Large intestine (tissue), 3 donors: ENCODE results near the gene POU6F1. TPM values are rescaled to one million over a fixed set of nuclear protein-coding genes. Genes with fewer than 3 reads are reported as not detected.
"Not testable (repeated sequence)": the region's sequence is repeated elsewhere in the genome, so short reads cannot be mapped to it uniquely, and the experiment has no call there.

Experiments used
- DNase-seq, 2 donors: peaks; one replicate each; pipeline versions ENCODE4 v3.0.0 to v3.0.0-alpha.2; 2013
- H3K27ac ChIP-seq: one replicate; pipeline ENCODE4 v1.5.1; 2013; ENCODE audit warnings: low read length
- H3K27me3 ChIP-seq: 2 replicates; pipeline ENCODE4 v1.6.1; 2013; ENCODE audit warnings: low read length; ENCODE audit not compliant: control insufficient read depth, insufficient read depth
- H3K36me3 ChIP-seq: 2 replicates; pipeline ENCODE4 v1.6.1; 2013; ENCODE audit warnings: low read length; ENCODE audit not compliant: control insufficient read depth, insufficient read depth
- H3K4me1 ChIP-seq: one replicate; pipeline ENCODE4 v1.6.1; 2013; ENCODE audit warnings: low read length; ENCODE audit not compliant: control insufficient read depth, insufficient read depth
- H3K4me3 ChIP-seq: one replicate; pipeline ENCODE4 v1.5.1; 2013; ENCODE audit warnings: low read length
- H3K9me3 ChIP-seq: one replicate; pipeline ENCODE4 v1.6.1; 2013; ENCODE audit warnings: mild to moderate bottlenecking, low read depth, low read length, moderate library complexity; ENCODE audit not compliant: control insufficient read depth
- WGBS: methylation state at CpG from one replicate; pipeline ENCODE4 v1.1.5; 2013; ENCODE audit warnings: low lambda C conversion rate; ENCODE audit not compliant: insufficient coverage; 5-methylcytosine and 5-hydroxymethylcytosine counted together
- polyA plus RNA-seq: library from polyadenylated mRNA; unstranded; fragments of 120-200 nt; gene quantifications from one replicate; pipeline ENCODE4 v1.2.1, GENCODE V29; 2013

POU6F1 gene
- polyA plus RNA-seq, 1 donor, result 6.8 TPM

DNA sequence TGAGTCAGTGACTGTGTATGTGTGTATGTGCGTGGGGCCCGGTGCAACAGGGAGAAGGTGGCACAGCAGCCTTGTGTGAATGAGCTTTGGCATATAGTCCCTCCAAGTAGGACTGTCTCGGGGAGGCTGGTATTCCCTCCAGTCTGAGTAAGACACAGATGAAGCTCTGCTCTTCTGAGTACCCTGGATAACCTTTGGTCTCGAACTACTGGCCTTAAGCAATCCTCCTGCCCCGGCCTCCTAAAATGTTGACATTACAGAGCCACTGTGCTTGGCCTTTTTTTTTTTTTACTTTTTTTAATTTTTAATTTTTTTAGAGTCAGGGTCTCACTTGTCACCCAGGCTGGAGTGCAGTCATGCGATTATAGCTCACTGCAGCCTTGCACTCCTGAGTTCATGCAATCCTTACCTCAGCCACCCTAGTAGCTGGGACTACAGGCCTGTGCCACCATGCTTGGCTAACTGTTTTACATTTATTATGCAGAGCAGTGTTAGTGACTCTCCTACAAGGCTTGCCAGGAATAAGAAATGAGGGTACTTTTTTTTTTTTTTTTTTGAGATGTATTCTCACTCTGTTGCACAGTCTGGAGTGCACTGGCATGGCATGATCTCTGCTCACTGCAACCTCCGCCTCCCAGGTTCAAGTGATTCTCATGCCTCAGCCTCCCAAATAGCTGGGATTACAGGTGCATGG is 11.4 kb upstream of the POU6F1 start:
- no peak for DNase-seq
- H3K27me3 ChIP-seq, result no peaks in the 10 kb centered on the region
- no peak overlapping the region for H3K27ac ChIP-seq
- no peaks in the 10 kb centered on the region for H3K9me3 ChIP-seq
- H3K36me3 ChIP-seq, result no peaks in the 10 kb centered on the region
- no peak overlapping the region for H3K4me3 ChIP-seq
- 90% methylated on average over 2 of the region's 7 CpGs for WGBS
- H3K4me1 ChIP-seq, result no peaks in the 10 kb centered on the region

DNA sequence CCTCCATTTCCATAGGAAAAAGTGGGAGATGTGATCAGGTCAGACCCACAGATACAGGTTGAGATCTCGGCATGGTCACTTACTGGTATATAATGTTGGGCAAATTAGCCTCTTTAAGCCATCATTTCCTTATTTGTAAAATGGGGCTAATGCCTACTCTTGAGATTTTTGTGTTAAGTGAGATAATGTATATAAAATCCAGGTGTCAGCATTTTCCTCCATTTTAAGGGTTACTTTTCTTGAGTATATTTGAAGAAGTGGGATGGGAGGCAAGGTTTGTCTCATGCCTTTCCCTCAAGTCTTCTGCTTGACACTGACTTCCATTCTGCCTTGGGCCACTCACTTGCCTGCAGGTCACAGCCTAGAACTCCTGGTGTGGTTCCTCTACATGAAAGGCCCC is 10.1 kb upstream of the POU6F1 start:
- WGBS, result no CpG with 5 or more reads among the region's 1 CpG
- Histone ChIP-seq H3K9me3 (no peaks in the 10 kb centered on the region), H3K27me3 (no peaks in the 10 kb centered on the region), H3K36me3 (no peaks in the 10 kb centered on the region), H3K4me1 (no peaks in the 10 kb centered on the region), H3K4me3 (no peak overlapping the region), H3K27ac (no peak overlapping the region)
- DNase-seq, result no peak

- not testable (repeated sequence) for H3K9me3 ChIP-seq, H3K4me1 ChIP-seq, H3K27me3 ChIP-seq, DNase-seq, H3K27ac ChIP-seq, H3K4me3 ChIP-seq, H3K36me3 ChIP-seq
- 80% methylated on average over 1 of the region's 5 CpGs for WGBS
These were observed 9.2 kb upstream of the POU6F1 start for GRCh38 chr12:51227112-51227511.

DNA sequence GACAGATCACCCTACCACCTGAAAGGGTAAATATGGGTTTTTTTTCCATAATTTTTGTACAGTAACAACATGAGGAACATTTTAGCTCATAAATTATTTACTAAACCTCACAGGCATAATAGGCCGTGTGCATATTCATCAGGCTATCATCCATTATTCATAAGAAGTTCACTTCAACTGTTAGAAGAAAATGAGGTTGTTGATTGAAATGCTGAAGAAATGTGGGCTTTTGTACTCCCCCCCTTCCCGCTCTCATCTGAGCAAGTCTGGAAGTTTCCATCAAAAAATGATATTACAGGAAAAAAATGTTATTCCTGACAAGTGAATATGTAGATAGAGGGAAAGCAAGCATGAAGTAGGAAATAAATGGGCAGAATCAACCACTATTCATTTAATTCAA is 7.9 kb upstream of the POU6F1 start:
- WGBS, result no CpG with 5 or more reads among the region's 2 CpGs
- H3K4me3 ChIP-seq, result no peak overlapping the region
- no peak for DNase-seq
- no peaks in the 10 kb centered on the region for H3K36me3 ChIP-seq
- no peaks in the 10 kb centered on the region for H3K4me1 ChIP-seq
- no peaks in the 10 kb centered on the region for H3K27me3 ChIP-seq
- no peaks in the 10 kb centered on the region for H3K9me3 ChIP-seq
- no peak overlapping the region for H3K27ac ChIP-seq

DNA sequence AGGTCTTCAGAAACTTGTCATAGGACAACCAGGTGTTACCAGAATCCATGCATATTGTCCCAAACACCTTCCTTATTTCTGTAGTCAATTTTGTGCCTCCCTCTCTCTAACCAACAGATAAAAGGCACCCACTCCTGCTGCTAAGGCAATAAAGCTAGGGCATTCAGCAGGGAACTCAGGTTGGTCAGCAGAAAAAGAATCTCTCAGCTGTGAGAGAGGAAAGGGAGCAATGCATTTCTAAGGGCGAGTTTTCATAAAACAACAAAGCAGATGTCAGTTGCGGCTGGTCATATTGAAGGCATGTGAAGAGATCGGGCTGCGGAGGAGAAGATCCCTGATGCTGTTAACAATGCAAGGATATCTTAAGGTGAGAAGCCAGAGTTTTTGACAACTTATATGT is 7.4 kb upstream of the POU6F1 start:
- no peaks in the 10 kb centered on the region for H3K9me3 ChIP-seq
- no CpG with 5 or more reads among the region's 4 CpGs for WGBS
- H3K4me3 ChIP-seq, result no peak overlapping the region
- no peaks in the 10 kb centered on the region for H3K4me1 ChIP-seq
- H3K36me3 ChIP-seq, result no peaks in the 10 kb centered on the region
- H3K27me3 ChIP-seq, result no peaks in the 10 kb centered on the region
- no peak for DNase-seq
- no peak overlapping the region for H3K27ac ChIP-seq

- Histone ChIP-seq H3K9me3 (no peaks in the 10 kb centered on the region), H3K27ac (no peak overlapping the region), H3K27me3 (no peaks in the 10 kb centered on the region), H3K36me3 (no peaks in the 10 kb centered on the region), H3K4me3 (no peak overlapping the region), H3K4me1 (no peaks in the 10 kb centered on the region)
- 100% methylated on average over 1 of the region's 3 CpGs for WGBS
- no peak for DNase-seq
These were observed 6.8 kb upstream of the POU6F1 start for GRCh38 chr12:51224625-51225024.

DNA sequence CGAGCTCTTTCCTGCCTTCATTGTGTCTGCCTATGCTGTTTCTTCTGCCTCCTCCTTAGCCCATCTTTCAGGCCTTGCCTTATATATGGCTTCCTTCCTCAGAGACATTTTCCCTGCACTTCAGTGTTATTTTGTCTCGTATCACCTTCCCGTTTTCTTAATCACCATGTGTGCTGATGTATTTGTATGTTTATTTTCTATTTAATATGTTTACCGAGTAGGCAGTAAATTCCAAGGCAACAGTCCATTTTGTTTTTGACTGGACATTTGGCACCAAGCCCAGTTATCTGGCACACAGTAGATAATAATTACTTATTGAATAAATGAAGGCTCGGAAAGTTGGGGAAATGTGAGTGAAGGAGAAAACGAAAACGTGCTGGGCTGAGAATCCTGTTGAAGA is 4.6 kb upstream of the POU6F1 start:
- DNase-seq, result no peak
- no peak overlapping the region for H3K4me3 ChIP-seq
- 50% methylated on average over 2 of the region's 7 CpGs for WGBS

DNA sequence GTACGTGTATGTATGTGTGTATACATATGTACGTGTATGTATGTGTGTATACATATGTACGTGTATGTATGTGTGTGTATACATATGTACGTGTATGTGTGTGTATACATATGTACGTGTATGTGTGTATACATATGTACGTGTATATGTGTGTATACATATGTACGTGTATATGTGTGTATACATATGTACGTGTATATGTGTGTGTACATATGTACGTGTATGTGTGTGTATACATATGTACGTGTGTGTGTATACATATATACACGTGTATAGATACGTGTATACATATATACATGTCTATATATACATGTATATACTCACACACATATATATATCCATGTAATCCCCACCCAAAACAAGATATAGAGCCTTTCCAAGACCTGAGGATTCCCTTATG is 2.0 kb upstream of the POU6F1 start:
- not testable (repeated sequence) for H3K27ac ChIP-seq, DNase-seq, H3K27me3 ChIP-seq, H3K36me3 ChIP-seq, H3K9me3 ChIP-seq, H3K4me3 ChIP-seq
- 80% methylated on average over 1 of the region's 12 CpGs for WGBS
- H3K4me1 ChIP-seq, result peaks cover 11% of the 10 kb centered on the region

More for the DNA sequence above, 4.6 kb upstream of the POU6F1 start:
- Histone ChIP-seq H3K36me3 (no peaks in the 10 kb centered on the region), H3K4me1 (peaks cover 11% of the 10 kb centered on the region), H3K9me3 (no peaks in the 10 kb centered on the region), H3K27ac (no peak overlapping the region), H3K27me3 (no peaks in the 10 kb centered on the region)

DNA sequence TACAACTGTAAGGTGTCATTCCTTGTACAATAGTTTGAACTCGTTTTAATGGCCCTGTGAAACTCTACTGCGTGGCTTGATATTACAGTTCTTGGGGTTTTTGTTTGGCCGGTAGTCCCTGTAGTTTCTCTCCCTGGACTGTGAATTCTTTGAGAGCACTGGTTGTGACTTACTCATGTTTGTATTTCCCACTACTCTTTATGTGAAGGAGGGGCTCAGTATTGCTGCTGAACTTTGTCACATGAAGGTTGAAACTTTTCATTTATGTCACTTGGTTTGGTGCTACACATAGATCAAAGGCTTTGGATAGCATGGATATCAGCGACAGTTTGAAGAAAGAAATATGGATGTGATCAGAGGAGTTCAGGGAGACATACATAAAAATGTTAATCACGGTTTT is 1.5 kb upstream of the POU6F1 start:
- DNase-seq, result peak; percentile 11 to 64
- Histone ChIP-seq H3K36me3 (no peaks in the 10 kb centered on the region), H3K4me3 (no peak overlapping the region), H3K9me3 (no peaks in the 10 kb centered on the region), H3K4me1 (peaks cover 11% of the 10 kb centered on the region), H3K27me3 (no peaks in the 10 kb centered on the region), H3K27ac (peak overlapping the region; percentile 33)
- 27% methylated on average over 2 of the region's 5 CpGs for WGBS

DNA sequence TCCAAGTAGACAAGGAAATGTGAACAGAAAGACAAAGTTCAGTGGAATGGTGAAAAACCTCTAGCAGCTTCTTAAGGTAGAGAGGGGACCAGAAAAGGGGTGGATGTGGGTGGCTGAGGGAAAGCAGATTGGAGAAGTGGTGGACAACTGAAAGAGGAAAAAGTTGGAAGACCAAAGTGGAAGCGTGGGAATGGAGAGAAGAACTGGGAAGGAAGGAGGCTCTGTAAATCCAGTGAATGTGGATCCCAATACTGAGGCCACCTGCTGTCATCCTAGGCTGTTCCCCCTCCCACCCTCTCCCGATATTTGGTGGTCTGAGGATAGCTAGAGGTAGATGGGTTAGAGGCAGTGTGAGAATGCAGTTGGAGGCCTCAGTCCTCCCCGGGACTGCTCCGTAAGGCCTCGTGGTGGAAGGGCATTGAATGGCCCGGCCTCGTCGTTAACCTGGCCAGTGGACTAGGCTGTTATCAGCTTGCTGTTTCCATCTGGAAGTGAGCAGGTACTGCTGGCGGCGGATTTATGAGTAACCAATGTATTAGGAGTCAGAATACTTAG is 822 bp upstream of the POU6F1 start:
- H3K9me3 ChIP-seq, result no peaks in the 10 kb centered on the region
- H3K4me3 ChIP-seq, result peak overlapping the region; percentile 76
- no peaks in the 10 kb centered on the region for H3K27me3 ChIP-seq
- peak overlapping the region; percentile 33 for H3K27ac ChIP-seq
- no peaks in the 10 kb centered on the region for H3K36me3 ChIP-seq
- peaks cover 11% of the 10 kb centered on the region for H3K4me1 ChIP-seq
- peak; percentile 52 to 77 for DNase-seq
- no CpG with 5 or more reads among the region's 10 CpGs for WGBS
